Measurements from ENCODE around the gene CNTNAP5.

DNA sequence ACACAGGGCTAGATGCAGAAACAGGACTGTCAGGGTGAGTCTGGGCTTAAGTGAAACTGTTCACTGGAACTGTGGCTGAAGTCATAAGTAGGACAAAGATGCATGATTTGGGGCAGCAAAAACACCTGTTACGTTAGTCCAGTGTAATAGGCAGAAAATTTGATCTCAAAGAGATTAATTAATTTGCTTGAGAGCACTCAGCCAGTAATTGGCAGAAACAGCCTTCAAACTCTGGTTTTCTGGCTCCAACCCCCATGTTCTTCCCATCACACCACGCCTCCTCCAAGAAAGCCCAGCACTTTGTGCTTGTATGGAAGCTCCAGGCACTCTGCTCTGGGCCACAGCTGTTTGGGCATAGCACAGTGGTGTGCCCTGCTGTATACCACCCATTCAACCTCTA lies 54.0 kb downstream of the CNTNAP5 start:
- TF ChIP-seq, protein P1, sequence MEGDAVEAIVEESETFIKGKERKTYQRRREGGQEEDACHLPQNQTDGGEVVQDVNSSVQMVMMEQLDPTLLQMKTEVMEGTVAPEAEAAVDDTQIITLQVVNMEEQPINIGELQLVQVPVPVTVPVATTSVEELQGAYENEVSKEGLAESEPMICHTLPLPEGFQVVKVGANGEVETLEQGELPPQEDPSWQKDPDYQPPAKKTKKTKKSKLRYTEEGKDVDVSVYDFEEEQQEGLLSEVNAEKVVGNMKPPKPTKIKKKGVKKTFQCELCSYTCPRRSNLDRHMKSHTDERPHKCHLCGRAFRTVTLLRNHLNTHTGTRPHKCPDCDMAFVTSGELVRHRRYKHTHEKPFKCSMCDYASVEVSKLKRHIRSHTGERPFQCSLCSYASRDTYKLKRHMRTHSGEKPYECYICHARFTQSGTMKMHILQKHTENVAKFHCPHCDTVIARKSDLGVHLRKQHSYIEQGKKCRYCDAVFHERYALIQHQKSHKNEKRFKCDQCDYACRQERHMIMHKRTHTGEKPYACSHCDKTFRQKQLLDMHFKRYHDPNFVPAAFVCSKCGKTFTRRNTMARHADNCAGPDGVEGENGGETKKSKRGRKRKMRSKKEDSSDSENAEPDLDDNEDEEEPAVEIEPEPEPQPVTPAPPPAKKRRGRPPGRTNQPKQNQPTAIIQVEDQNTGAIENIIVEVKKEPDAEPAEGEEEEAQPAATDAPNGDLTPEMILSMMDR (IDR thresholded peaks at IDR 0.05; ENCODE audit: low read depth, low read length) = no peak
- TF ChIP-seq EZH2phosphoT487 (IDR thresholded peaks at IDR 0.05; ENCODE audit: low read depth) = no peak
